ENCODE measurements around the gene IGSF22.

Gene IGSF22

GRCh38 chr11:18709414-18709813 lies 16.6 kb downstream of the IGSF22 start:
- Histone ChIP-seq H3K27me3 (replicated peaks) (peaks cover 2% of the 10 kb centered on the region), H3K27ac (no peak overlapping the region), H3K36me3 (replicated peaks) (no peaks in the 10 kb centered on the region), H3K4me3 (ENCODE audit: low read depth, low read length) (no peak overlapping the region)
- TF ChIP-seq, protein P1, sequence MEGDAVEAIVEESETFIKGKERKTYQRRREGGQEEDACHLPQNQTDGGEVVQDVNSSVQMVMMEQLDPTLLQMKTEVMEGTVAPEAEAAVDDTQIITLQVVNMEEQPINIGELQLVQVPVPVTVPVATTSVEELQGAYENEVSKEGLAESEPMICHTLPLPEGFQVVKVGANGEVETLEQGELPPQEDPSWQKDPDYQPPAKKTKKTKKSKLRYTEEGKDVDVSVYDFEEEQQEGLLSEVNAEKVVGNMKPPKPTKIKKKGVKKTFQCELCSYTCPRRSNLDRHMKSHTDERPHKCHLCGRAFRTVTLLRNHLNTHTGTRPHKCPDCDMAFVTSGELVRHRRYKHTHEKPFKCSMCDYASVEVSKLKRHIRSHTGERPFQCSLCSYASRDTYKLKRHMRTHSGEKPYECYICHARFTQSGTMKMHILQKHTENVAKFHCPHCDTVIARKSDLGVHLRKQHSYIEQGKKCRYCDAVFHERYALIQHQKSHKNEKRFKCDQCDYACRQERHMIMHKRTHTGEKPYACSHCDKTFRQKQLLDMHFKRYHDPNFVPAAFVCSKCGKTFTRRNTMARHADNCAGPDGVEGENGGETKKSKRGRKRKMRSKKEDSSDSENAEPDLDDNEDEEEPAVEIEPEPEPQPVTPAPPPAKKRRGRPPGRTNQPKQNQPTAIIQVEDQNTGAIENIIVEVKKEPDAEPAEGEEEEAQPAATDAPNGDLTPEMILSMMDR (IDR thresholded peaks at IDR 0.05; ENCODE audit: low read depth, low read length, missing control alignments) = no peak
- DNase-seq = no peak
- in situ Hi-C loops (cut with HindIII; ENCODE audit: low pct_ligation_motif_present, low sequenced_read_pairs) = no loop called here

DNA sequence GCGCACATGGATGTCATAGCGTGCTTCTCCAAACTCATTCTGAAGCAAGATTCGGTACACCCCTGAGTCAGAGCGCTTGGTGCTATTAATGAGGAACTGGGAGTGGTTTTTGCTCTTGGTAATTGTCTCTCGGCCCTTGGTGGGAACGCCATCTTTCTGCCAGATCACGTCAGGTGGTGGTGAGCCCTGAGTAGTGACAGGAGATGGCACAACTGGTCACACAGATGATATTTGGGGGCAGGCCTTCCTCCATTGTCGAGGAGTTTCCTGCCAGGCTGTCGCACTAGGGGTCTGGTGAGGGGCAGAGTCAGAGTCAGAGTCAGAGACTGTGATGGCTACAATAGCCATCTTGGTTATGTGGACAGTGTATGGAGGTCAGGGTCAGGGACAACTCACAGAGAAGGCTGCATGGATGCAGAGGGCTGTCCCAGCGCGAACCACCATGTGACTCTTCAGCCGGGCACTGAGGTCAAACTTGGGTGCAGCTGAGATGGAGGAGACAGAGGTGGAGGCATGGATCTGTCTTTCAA lies 18.1 kb downstream of the IGSF22 start:
- Histone ChIP-seq H3K36me3 (replicated peaks) (no peaks in the 10 kb centered on the region), H3K27ac (no peak overlapping the region), H3K4me3 (ENCODE audit: low read depth, low read length) (no peak overlapping the region), H3K27me3 (replicated peaks) (peaks cover 2% of the 10 kb centered on the region)
- no peak for DNase-seq
- TF ChIP-seq, protein P1 (IDR thresholded peaks at IDR 0.05; ENCODE audit: low read depth, low read length, missing control alignments) = no peak
- in situ Hi-C loops (cut with HindIII; ENCODE audit: low pct_ligation_motif_present, low sequenced_read_pairs) = no loop called here

- Histone ChIP-seq H3K36me3 (replicated peaks) (no peaks in the 10 kb centered on the region), H3K4me3 (ENCODE audit: low read depth, low read length) (peak overlapping the region; percentile 56), H3K27me3 (replicated peaks) (peaks cover 2% of the 10 kb centered on the region), H3K27ac (no peak overlapping the region)
- DNase-seq = no peak
- in situ Hi-C loops (cut with HindIII; ENCODE audit: low pct_ligation_motif_present, low sequenced_read_pairs) = no loop called here
- TF ChIP-seq, protein P1 (IDR thresholded peaks at IDR 0.05; ENCODE audit: low read depth, low read length, missing control alignments) = no peak
Measured at GRCh38 chr11:18706330-18707243, 19.4 kb downstream of the IGSF22 start.

DNA sequence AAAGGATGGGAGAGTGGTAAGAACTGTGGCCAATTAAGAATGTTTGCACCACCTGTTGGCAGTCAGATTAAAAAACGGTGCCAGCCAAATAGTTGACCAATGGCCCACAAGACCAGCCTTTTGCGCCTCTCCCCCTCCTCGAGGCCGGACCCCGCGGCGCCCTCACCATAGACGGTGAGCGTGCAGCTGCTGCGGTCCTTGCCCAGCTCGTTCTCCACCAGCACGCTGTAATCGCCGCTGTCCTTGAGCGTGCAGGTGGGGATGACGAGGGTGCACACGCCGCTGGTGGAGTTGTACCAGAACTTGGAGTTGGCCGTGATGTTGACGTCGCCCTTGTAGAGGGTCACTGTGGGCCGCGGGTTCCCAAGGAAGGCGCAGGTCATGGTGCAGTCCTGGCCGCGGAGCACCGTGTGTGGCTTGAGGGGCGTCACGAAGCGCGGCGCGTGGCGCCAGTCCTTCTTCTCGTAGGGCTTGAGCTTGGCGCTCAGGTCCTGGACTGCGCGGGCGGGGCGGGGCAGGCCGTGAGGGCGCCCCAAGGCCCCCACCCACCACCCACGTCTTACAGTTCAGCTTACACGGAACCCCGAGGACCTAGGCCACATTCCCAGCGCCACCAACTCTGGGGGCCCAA lies 20.2 kb downstream of the IGSF22 start:
- Histone ChIP-seq H3K36me3 (replicated peaks) (no peaks in the 10 kb centered on the region), H3K27me3 (replicated peaks) (peaks cover 2% of the 10 kb centered on the region), H3K4me3 (ENCODE audit: low read depth, low read length) (peak overlapping the region; percentile 56), H3K27ac (no peak overlapping the region)
- TF ChIP-seq, protein P1 (IDR thresholded peaks at IDR 0.05; ENCODE audit: low read depth, low read length, missing control alignments) = no peak
- DNase-seq = no peak
- in situ Hi-C loops (cut with HindIII; ENCODE audit: low pct_ligation_motif_present, low sequenced_read_pairs) = no loop called here

DNA sequence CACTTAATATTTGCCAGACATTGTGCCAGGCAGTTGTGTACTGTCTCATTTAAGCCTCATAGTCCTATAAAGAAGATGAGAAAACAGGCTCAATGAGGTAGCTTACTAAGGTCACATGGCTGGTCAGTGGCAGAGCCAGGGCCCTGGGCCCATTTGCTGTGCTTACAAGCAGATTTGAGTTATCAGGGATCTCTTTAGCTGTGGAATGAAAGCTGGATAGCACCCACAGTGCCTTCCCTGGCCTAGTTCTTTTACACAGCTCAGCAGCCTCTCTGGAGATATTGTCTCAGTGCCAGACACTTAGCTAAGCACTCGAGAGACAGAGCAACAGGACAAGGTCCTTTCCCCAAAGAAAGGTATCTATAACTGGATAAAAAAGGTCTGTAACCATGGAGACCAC lies 21.3 kb downstream of the IGSF22 start:
- TF ChIP-seq, protein P1 (IDR thresholded peaks at IDR 0.05; ENCODE audit: low read depth, low read length, missing control alignments) = no peak
- H3K4me3 ChIP-seq (ENCODE audit: low read depth, low read length) = no peak overlapping the region
- no peaks in the 10 kb centered on the region for H3K36me3 ChIP-seq (replicated peaks)
- H3K27me3 ChIP-seq (replicated peaks) = peaks cover 2% of the 10 kb centered on the region
- DNase-seq = no peak
- in situ Hi-C loops (cut with HindIII; ENCODE audit: low pct_ligation_motif_present, low sequenced_read_pairs) = no loop called here
- no peak overlapping the region for H3K27ac ChIP-seq
